GM21526 (cell line): Measurements from ENCODE around the gene CMKLR1.

ENCODE experiments used
- ATAC-seq: cut with Tn5 transposase; IDR thresholded peaks from one replicate; pipeline ENCODE4 v1.9.1; 2021; ENCODE audit warnings: moderate library complexity; ENCODE audit not compliant: unreplicated experiment, low FRiP score

CMKLR1 gene

GRCh38 chr12:108363565-108363964, 24.5 kb upstream of the CMKLR1 start:
- no peak for ATAC-seq

GRCh38 chr12:108363165-108363564, 24.1 kb upstream of the CMKLR1 start:
- no peak for ATAC-seq

GRCh38 chr12:108361606-108362005, 22.5 kb upstream of the CMKLR1 start:
- ATAC-seq: no peak

GRCh38 chr12:108360487-108360886, 21.4 kb upstream of the CMKLR1 start:
- no peak for ATAC-seq

- ATAC-seq: no peak
Observed at GRCh38 chr12:108360057-108360456, 20.9 kb upstream of the CMKLR1 start.

- no peak for ATAC-seq
Observed at GRCh38 chr12:108358580-108358965, 19.5 kb upstream of the CMKLR1 start.

GRCh38 chr12:108357834-108358579, 18.9 kb upstream of the CMKLR1 start:
- no peak for ATAC-seq

- no peak for ATAC-seq
Observed at GRCh38 chr12:108356835-108357806, 18.0 kb upstream of the CMKLR1 start.

- no peak for ATAC-seq
Observed at GRCh38 chr12:108355069-108355468, 16.0 kb upstream of the CMKLR1 start.

GRCh38 chr12:108352591-108352990, 13.5 kb upstream of the CMKLR1 start:
- ATAC-seq: no peak

- ATAC-seq: no peak
Observed at GRCh38 chr12:108350511-108350910, 11.4 kb upstream of the CMKLR1 start.

GRCh38 chr12:108349278-108349688, 10.2 kb upstream of the CMKLR1 start:
- ATAC-seq: no peak

- ATAC-seq: no peak
Observed at GRCh38 chr12:108348842-108349241, 9.7 kb upstream of the CMKLR1 start.

- ATAC-seq: no peak
Observed at GRCh38 chr12:108346727-108347710, 7.9 kb upstream of the CMKLR1 start.

GRCh38 chr12:108345716-108346633, 6.9 kb upstream of the CMKLR1 start:
- ATAC-seq: no peak

GRCh38 chr12:108342985-108343384, 3.9 kb upstream of the CMKLR1 start:
- no peak for ATAC-seq

GRCh38 chr12:108341854-108342847, 3.0 kb upstream of the CMKLR1 start:
- ATAC-seq: no peak

- ATAC-seq: no peak
Observed at GRCh38 chr12:108341356-108341755, 2.2 kb upstream of the CMKLR1 start.
